T-cell (primary cell): Measurements from ENCODE around the gene PGC. TPM values are rescaled to one million over a fixed set of nuclear protein-coding genes. Genes with fewer than 3 reads are reported as not detected.

Experiments used
- ATAC-seq, 4 experiments: fragments of 200-7000 bp in 3 of 4; fragments of 150-1000 bp in 1 of 4; cut with Tn5 transposase; replicated peaks in 1 of 4; 1 replicate in 3 of 4; 2 replicates in 1 of 4; pipeline ENCODE4 v1.10.0; 2021; ENCODE audit warnings: moderate library complexity in 3 of 4, mild to moderate bottlenecking in 2 of 4, moderate number of reproducible peaks in 1 of 4
- CTCF ChIA-PET, 2 donors: fragments of 300-600 bp; sonication (Branson Sonifier 250); formaldehyde crosslinking; loops; one replicate each; lab custom pipeline; 2022; ENCODE audit warnings: antibody characterized with exemption in 2 of 2; lab: Charles Lee
- POLR2A ChIA-PET, 2 donors: fragments of 300-600 bp; sonication (Branson Sonifier 250); formaldehyde crosslinking; loops; one replicate each; lab custom pipeline; 2022; ENCODE audit warnings: antibody characterized with exemption in 2 of 2; lab: Charles Lee
- DNase-seq, 35 experiments: peaks; one replicate each; pipeline versions ENCODE4 v3.0.0 to v3.0.0-alpha.2; 2013 to 2023
- H3K27ac ChIP-seq: one replicate; pipeline ENCODE4 v1.5.1; 2013; ENCODE audit warnings: low read length
- H3K27me3 ChIP-seq, 2 experiments: replicated peaks in 1 of 2; 1 replicate in 1 of 2; 2 replicates in 1 of 2; pipeline versions ENCODE4 v1.6.1 to v1.7.0; 2013; ENCODE audit warnings: low read length in 1 of 2, mixed read lengths in 1 of 2; ENCODE audit not compliant: control insufficient read depth in 2 of 2, insufficient read depth in 2 of 2; ENCODE audit errors: extremely low read depth in 1 of 2
- H3K36me3 ChIP-seq, 2 donors: 1 replicate in 1 of 2; 2 replicates in 1 of 2; pipeline versions ENCODE4 v1.6.1 to v1.7.0; 2013; ENCODE audit warnings: low read length in 1 of 2; ENCODE audit not compliant: control insufficient read depth in 2 of 2, insufficient read depth in 1 of 2; ENCODE audit errors: extremely low read depth in 1 of 2
- H3K4me1 ChIP-seq, 2 experiments: 1 replicate in 1 of 2; 2 replicates in 1 of 2; pipeline versions ENCODE4 v1.6.1 to v1.7.0; 2013; ENCODE audit warnings: low read length in 2 of 2, mixed read lengths in 1 of 2; ENCODE audit not compliant: insufficient read depth in 2 of 2, control insufficient read depth in 1 of 2; ENCODE audit errors: extremely low read depth in 1 of 2
- H3K4me3 ChIP-seq, 2 donors: 1 replicate in 1 of 2; 2 replicates in 1 of 2; pipeline versions ENCODE4 v1.5.1 to v1.7.0; 2013; ENCODE audit warnings: mild to moderate bottlenecking in 2 of 2, low read length in 1 of 2, moderate library complexity in 1 of 2; ENCODE audit not compliant: control insufficient read depth in 1 of 2; ENCODE audit errors: extremely low read depth in 1 of 2
- H3K9me3 ChIP-seq: 2 replicates; pipeline ENCODE4 v1.7.0; 2013
- H3K27ac Mint-ChIP-seq, 2 donors: one replicate each; pipeline ENCODE4 v1.8.0; 2020 to 2021; ENCODE audit warnings: mild to moderate bottlenecking in 2 of 2, mixed read lengths in 2 of 2
- H3K27me3 Mint-ChIP-seq, 2 donors: one replicate each; pipeline ENCODE4 v1.8.0; 2021 to 2022; ENCODE audit warnings: mixed read lengths in 2 of 2
- H3K36me3 Mint-ChIP-seq: one replicate; pipeline ENCODE4 v1.8.0; 2021; ENCODE audit warnings: mixed read lengths
- H3K4me1 Mint-ChIP-seq, 3 donors: one replicate each; pipeline ENCODE4 v1.8.0; 2020 to 2022; ENCODE audit warnings: mixed read lengths in 3 of 3, mild to moderate bottlenecking in 1 of 3
- H3K4me3 Mint-ChIP-seq, 3 donors: one replicate each; pipeline ENCODE4 v1.8.0; 2020 to 2022; ENCODE audit warnings: mild to moderate bottlenecking in 3 of 3, mixed read lengths in 3 of 3, moderate library complexity in 3 of 3
- H3K9me3 Mint-ChIP-seq, 3 donors: one replicate each; pipeline ENCODE4 v1.8.0; 2020 to 2022; ENCODE audit warnings: mixed read lengths in 3 of 3
- WGBS: methylation state at CpG from one replicate; pipeline ENCODE4 v1.1.5; 2013; ENCODE audit warnings: missing lambda C conversion rate; ENCODE audit not compliant: insufficient coverage; 5-methylcytosine and 5-hydroxymethylcytosine counted together
- total RNA-seq, 35 experiments: library from RNA in 6 of 35; stranded (reverse) in 6 of 35; fragments of 120-200 nt in 1 of 35; gene quantifications; one replicate each; pipeline versions ENCODE4 v1.2.1 to v1.2.4 and lab custom pipeline; 2013 to 2026

The PGC gene
- total RNA-seq, 5 donors from 2014 or later (not counting 1 experiment from before 2014, with no cell fraction given): 0.58 to 0.86 (median 0.70) TPM; not detected in 2

DNA sequence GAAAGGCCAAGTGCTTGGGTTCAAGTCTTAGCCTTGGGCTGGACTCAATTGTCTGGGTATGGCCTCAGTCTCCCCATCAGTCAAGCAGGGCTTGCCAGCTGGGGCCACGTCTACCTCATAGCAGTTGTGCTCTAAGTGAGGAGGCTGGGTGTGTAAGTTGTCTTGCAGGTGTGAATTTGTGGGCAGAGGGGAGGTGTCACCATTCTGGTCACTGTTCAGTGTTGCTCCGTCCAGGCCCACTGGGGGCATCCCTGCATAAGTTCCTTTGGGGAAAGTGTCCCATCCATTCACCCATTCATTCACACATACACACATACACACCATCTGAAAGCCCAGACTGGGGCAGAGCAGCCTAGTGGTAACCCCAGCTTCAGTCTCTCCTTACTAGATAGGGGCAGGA lies 48.1 kb downstream of the PGC start:
- H3K27ac Mint-ChIP-seq: no peak overlapping the region
- CTCF ChIA-PET: interaction anchor here in 1 of 2 donors (0.5 kb wide), 1 partner anchor 39 kb away, joined by 3 read pairs; no protein-coding TSS in a partner anchor
- ATAC-seq (no peak), DNase-seq (no peak)
- no peak overlapping the region for H3K27ac ChIP-seq
- H3K4me1 ChIP-seq: peaks cover 0 to 4% of the 10 kb centered on the region in 2 experiments
- no peaks in the 10 kb centered on the region for H3K9me3 Mint-ChIP-seq
- no peaks in the 10 kb centered on the region for H3K27me3 Mint-ChIP-seq
- no peaks in the 10 kb centered on the region for H3K36me3 ChIP-seq
- POLR2A ChIA-PET: no interaction called here
- no peak overlapping the region for H3K4me3 Mint-ChIP-seq
- WGBS: no CpG with 5 or more reads among the region's 2 CpGs
- no peaks in the 10 kb centered on the region for H3K9me3 ChIP-seq
- H3K4me3 ChIP-seq: no peak overlapping the region
- peaks cover 11% of the 10 kb centered on the region for H3K36me3 Mint-ChIP-seq
- H3K4me1 Mint-ChIP-seq: peaks cover 2 to 10% (median 6%) of the 10 kb centered on the region in 3 donors
- no peaks in the 10 kb centered on the region for H3K27me3 ChIP-seq

DNA sequence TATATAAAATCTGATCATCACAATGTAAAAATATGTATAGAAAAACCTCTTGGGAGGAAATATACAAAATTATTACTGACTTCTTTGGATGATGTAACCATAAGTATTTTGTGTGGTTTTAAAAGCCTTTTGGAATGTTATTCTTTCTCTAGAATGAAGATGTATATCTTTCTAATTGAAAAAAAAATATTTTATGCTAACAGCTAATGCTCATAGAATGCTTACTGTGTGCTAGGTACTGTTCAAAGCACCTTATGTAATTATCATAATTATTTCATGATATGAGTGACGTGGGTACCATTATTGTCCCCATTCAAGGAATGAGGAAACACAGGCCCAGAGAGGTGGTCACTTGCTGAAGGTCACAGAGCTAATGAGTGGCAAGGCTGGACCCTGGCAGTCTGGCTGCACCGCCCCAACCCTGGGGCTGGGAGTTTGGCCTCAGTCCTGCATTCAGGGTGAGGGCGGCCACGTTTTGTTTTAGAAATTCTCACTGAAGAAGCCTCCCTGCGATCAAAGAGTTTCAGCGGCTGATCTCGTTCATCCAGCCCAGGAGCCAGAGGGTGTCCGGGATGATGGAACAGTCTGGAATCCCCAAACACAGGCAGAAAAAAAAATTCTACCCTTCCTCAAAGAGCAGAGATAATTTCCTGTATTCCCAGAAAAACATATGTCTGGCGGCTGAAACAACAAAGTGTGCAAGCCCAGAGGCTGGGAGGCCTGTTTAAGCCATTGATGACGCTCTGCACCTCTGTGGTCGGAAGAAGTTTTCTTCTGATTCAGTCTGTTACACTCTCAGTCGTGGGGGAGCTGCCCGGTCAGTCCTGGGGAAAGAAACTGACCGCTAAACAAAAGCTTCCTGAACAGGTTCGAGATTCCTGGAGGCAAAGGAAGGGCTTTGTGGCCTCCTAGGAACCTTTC lies 49.1 kb downstream of the PGC start:
- Mint-ChIP-seq H3K27me3 (no peaks in the 10 kb centered on the region), H3K9me3 (no peaks in the 10 kb centered on the region), H3K4me3 (no peak overlapping the region), H3K4me1 (peaks cover 2 to 7% (median 6%) of the 10 kb centered on the region in 3 donors), H3K27ac (no peak overlapping the region), H3K36me3 (peaks cover 11% of the 10 kb centered on the region)
- ATAC-seq (no peak), DNase-seq (no peak)
- Histone ChIP-seq H3K27me3 (no peaks in the 10 kb centered on the region), H3K9me3 (no peaks in the 10 kb centered on the region), H3K27ac (no peak overlapping the region), H3K4me1 (peaks cover 0 to 4% of the 10 kb centered on the region in 2 experiments), H3K36me3 (no peaks in the 10 kb centered on the region), H3K4me3 (no peak overlapping the region)
- 90% methylated on average over 8 of the region's 15 CpGs for WGBS
- CTCF ChIA-PET: no interaction called here
- POLR2A ChIA-PET: no interaction called here

DNA sequence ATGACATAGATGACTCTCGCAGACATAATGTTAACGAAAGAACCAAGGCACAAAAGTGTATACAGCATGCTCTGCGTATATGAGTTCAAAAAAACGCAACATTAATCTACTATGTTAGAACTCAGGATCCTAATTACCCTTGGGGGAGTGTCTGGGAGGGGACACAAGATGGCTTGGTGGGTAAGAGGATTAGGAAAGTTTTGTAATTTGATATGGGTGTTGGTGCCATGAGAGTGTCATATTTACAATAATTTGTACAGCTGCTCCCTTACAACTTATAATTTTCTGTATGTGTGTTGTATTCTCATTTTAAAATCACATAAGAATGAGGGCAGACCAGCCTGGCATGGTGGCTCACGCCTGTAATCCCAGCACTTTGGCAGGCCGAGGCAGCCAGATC lies 50.4 kb downstream of the PGC start:
- H3K36me3 Mint-ChIP-seq: peaks cover 11% of the 10 kb centered on the region
- H3K27ac ChIP-seq: no peak overlapping the region
- no peak overlapping the region for H3K4me3 ChIP-seq
- DNase-seq (no peak), ATAC-seq (no peak)
- ChIA-PET CTCF (interaction anchor here in 1 of 2 donors (0.6 kb wide), 1 partner anchor 330 kb away, joined by 3 read pairs; no protein-coding TSS in a partner anchor), POLR2A (interaction anchor here in 1 of 2 donors (0.7 kb wide), 1 partner anchor 38 kb away, joined by 6 read pairs; no protein-coding TSS in a partner anchor)
- H3K27ac Mint-ChIP-seq: no peak overlapping the region
- H3K27me3 Mint-ChIP-seq: no peaks in the 10 kb centered on the region
- H3K9me3 Mint-ChIP-seq: no peaks in the 10 kb centered on the region
- no CpG with 5 or more reads among the region's 6 CpGs for WGBS
- no peaks in the 10 kb centered on the region for H3K9me3 ChIP-seq
- peaks cover 0 to 4% of the 10 kb centered on the region in 2 experiments for H3K4me1 ChIP-seq
- peaks cover 2 to 7% (median 6%) of the 10 kb centered on the region in 3 donors for H3K4me1 Mint-ChIP-seq
- H3K4me3 Mint-ChIP-seq: no peak overlapping the region
- no peaks in the 10 kb centered on the region for H3K27me3 ChIP-seq
- no peaks in the 10 kb centered on the region for H3K36me3 ChIP-seq

DNA sequence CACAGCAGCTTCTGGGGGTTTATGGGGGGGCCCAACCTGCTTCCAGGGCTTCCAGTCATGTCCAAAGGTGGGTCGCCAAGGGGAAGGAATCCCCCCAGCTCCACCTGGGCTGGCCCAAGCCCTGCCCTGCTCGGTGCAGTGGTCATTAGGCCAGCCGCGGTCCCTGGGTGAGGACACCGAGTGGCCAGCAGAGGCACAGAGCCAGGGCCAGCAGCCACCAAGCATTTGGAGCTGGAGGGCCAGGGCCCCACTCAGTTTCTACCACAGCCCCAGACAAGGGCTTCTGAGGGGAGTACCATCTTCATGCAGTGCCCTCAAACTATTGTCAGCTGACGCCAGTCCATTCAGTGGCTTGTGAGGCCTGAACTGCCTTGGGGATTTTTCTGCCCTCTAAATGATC lies 51.4 kb downstream of the PGC start:
- H3K4me1 Mint-ChIP-seq: peaks cover 0 to 2% (median 0%) of the 10 kb centered on the region in 3 donors
- 96% methylated on average over 4 of the region's 6 CpGs for WGBS
- no peak overlapping the region for H3K27ac Mint-ChIP-seq
- no peak overlapping the region for H3K4me3 ChIP-seq
- no peak for ATAC-seq
- H3K4me1 ChIP-seq: peaks cover 0 to 4% of the 10 kb centered on the region in 2 experiments
- H3K27ac ChIP-seq: no peak overlapping the region
- H3K4me3 Mint-ChIP-seq: no peak overlapping the region
- ChIA-PET POLR2A (no interaction called here), CTCF (no interaction called here)
- H3K27me3 ChIP-seq: no peaks in the 10 kb centered on the region
- H3K36me3 ChIP-seq: peaks cover 0 to 2% of the 10 kb centered on the region in 2 donors
- peaks cover 14% of the 10 kb centered on the region for H3K36me3 Mint-ChIP-seq
- no peak for DNase-seq
- H3K9me3 Mint-ChIP-seq: no peaks in the 10 kb centered on the region
- no peaks in the 10 kb centered on the region for H3K9me3 ChIP-seq
- no peaks in the 10 kb centered on the region for H3K27me3 Mint-ChIP-seq

DNA sequence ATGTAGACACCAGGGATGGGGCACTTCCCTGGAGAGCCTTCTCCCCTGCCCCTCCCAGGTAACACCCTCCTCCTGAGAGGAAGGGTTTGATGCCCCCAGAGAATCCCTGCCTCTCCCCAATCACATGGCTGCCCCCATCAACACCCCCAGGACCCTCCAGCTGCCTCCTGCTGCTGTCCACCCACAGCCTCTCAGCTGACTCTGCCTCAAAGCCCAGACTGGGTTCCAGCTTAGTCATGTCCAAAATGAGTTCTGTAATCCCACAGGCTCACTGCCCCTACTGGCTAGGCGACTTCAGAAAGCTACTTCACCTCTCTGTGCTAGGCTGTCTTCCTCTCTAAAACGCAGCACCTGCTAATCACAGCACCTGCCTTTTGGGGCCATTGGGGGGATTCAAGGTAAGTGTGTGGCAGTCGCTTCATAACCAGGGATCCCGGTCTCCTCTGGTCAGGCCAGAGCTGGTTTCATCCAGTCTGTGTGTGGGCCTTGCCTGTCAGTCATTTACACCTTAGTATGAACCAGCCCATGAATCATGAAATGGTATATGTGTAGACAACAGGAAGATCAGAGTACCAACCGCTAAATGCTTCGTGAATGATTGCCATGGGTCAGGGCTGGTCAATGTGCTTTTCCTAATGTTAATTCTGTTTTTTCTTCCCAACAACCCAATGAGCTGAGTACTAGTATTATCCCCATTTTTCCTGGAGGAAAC lies 52.2 kb downstream of the PGC start:
- no peak overlapping the region for H3K27ac Mint-ChIP-seq
- 93% methylated on average over 3 of the region's 6 CpGs for WGBS
- no peaks in the 10 kb centered on the region for H3K27me3 Mint-ChIP-seq
- Histone ChIP-seq H3K9me3 (no peaks in the 10 kb centered on the region), H3K36me3 (peaks cover 3 to 9% of the 10 kb centered on the region in 2 donors), H3K27ac (no peak overlapping the region), H3K4me1 (peaks cover 0 to 4% of the 10 kb centered on the region in 2 experiments), H3K4me3 (no peak overlapping the region), H3K27me3 (no peaks in the 10 kb centered on the region)
- ATAC-seq: no peak
- no peaks in the 10 kb centered on the region for H3K4me1 Mint-ChIP-seq
- no peak for DNase-seq
- H3K36me3 Mint-ChIP-seq: peaks cover 14% of the 10 kb centered on the region
- no peaks in the 10 kb centered on the region for H3K9me3 Mint-ChIP-seq
- H3K4me3 Mint-ChIP-seq: no peak overlapping the region
- CTCF ChIA-PET: no interaction called here
- POLR2A ChIA-PET: no interaction called here
